B cell (primary cell): ENCODE data around the gene CATSPER3.

Experiments used
- CTCF ChIP-seq: fragments of 200-600 bp; IDR thresholded peaks from one replicate; pipeline ENCODE4 v1.8.0; 2022; ENCODE audit warnings: antibody characterized with exemption, mild to moderate bottlenecking
- EZH2 ChIP-seq: IDR thresholded peaks from 2 replicates; pipeline ENCODE4 v1.6.1; 2012; ENCODE audit warnings: borderline replicate concordance, low read depth, mild to moderate bottlenecking, moderate library complexity, low read length; ENCODE audit not compliant: insufficient read depth, poor library complexity, severe bottlenecking

GRCh38 chr5:135027266-135027696 lies 59.6 kb downstream of the CATSPER3 start:
- TF ChIP-seq CTCF (no peak), EZH2 (no peak)
